Inflammatory macrophage treated with lipopolysaccharide for 4 hours (primary cell): Measurements from ENCODE around the gene BRAT1.
"Not testable (repeated sequence)": the region's sequence is repeated elsewhere in the genome, so short reads cannot be mapped to it uniquely, and the experiment has no call there.

Experiments
- DNase-seq: peaks from one replicate; pipeline ENCODE4 v3.0.0-alpha.2; 2020

Gene BRAT1

DNA sequence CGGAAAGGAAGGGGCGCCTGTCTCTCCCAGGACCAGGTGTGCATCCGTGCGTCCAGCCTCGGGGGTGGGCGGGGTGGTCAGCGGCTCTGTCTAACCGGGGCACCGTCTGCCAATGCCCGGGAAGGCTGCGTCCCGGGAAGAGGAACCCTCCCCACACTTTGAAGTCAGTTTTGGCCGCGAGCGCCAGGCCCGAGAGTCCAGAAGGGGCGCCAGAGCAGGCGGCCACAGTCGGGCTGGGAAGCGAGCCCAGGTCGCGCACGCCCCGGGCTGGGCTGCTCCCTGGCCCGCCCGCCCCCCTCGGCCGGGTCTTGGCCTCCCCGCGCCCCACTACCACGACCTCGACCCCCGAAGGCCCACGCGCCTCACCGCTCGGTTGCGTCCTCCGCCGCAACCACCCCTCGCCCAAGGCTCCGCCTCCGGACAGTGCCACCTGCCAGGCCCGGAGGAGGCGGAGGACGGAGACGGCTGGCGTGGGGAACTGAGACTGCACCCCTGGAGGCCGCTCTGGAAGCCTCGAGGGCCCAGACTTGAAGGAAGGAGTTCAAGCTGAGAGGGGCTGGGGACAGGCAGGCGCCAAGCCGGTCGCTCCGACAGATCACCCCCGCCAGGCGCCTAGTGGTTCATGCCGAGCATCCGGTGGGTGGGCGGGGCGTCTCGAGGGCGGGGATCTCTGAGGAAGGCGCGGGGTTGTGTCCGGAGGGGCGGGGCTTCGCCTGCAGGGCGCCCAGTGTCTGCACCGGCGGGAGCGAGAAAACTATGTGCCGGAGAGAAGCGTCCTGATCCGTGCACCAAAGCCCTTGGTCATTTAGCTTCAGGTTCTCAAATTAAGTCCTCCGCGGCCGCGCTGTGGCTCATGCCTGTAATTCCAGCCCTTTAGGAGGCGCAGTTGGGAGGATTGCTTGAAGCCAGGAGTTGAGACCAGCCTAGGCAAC, at the start of gene BRAT1:
Gene BRAT1 (minus strand): TSS at position 404 of the 932 bp plus-strand sequence. CDS start 1,093 bp downstream, outside the sequence.
- peak; percentile 91 for DNase-seq

DNA sequence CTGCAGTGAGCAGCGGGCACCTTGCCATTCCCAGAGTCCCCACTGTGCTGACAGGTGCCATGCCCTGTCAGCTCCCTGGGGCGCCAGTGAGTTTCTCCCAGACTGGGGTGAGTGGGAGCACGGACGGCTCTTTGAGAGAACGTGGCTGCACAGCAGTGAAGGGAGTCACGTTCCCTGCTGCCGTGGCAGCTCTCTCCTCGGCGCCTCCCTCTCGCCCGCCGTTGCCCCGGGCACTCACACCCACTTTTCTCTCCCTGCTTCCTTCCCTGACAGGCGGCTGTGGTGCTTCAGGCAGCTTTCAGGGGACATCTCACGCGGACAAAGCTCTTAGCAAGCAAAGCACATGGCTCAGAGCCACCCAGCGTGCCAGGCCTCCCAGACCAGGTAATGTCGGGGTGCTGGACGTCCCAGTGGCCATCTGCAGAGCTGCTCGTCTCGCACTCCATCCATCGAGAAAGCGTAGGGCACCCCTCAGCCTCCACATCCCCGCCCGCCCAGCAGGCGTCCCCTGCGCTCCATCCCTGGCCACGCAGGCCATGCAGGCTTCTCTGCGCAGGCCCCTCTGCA, 49.4 kb upstream of the BRAT1 start:
- DNase-seq = no peak

DNA sequence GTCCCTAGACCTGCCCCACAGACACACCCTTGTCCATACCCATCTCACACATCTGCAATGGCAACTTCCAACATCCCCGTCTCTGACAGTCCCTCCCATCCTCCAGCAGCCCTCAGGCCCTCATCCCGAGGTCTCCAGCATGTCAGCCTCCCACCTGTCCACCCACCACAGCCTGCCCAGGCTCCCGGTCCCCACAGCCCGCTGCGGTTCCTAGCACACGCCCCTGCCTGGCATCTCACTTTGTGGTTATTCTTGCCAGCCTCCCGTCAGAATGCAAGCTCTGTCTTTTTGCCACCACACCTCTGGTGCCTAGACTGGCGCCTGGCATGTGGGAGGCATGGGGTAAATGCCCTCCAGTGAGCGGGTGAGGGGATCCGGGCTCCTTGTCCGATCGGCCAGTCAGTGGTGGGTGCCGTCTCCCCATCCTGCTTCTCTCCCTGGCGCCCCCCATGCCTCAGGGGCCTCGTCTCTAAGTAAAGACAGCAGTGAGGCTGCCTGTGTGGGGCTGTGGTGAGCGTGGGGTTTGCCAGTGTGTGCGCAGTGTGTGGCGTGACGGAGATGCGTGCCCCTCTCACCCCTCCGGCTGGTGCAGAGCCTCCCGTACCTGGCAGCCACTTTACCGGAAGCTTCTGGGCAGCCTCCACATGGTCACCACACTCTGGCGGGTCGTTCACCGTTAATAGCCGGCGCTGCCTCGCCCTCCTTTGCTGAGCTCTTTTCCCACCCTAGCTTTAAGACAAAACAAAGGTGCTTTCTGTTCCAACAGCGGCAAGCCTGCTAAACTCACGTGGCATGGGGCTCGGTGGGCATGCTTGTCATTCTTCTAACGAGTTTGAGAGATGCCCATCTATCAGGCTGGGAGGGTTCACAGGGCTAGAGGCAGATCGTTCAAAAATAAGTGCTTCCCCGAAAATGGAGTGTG, 48.0 kb upstream of the BRAT1 start:
- no peak for DNase-seq

DNA sequence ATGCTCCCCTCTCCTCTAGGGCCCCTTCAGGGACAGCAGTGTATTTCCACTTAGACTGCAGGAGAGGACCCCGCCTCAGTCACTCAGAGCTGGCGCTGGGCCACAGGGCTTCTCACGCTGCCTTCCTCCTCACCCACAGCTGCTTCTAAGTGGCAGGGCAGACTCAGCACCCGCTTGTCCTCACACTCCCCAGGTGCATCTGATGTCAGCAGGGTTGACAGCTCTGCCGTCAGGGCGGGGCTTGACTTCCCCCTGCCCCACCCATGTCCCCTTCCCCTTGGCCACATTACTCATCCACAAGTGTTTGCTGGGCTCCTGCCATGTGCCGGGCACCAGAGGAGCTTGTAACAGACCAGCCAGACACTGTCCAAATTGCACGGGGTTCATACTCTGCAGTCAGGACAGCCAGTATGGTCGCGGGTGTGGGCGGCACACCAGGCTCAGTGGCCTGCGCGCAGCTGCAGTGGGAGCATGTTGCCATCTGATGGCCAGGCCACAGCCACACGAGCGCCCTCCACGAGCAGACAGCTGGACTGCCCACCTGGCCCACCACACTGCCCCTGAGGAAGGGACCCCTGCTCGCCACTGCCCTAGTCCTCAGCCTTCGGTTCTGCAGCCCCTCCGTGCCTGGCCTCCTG, 47.2 kb upstream of the BRAT1 start:
- DNase-seq = no peak

DNA sequence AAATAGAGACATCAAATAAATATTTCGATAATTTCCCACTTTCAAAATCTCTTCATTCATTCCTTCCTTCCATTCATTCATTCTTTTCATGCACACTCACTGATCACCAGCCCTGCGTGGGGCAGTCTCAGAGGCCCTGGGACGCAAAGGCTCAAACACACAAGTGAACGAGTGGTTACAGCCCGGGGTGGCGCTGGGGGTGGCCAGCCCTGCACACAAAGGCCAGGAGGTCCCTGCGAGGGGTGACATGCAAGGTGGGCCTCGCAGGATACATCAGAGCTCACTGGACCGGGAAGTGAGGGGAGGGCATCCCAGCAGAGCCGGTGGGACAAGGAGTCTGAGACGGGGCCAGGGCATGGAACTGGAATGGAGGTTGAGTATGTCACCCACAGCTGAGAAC, 46.6 kb upstream of the BRAT1 start:
- DNase-seq = no peak

DNA sequence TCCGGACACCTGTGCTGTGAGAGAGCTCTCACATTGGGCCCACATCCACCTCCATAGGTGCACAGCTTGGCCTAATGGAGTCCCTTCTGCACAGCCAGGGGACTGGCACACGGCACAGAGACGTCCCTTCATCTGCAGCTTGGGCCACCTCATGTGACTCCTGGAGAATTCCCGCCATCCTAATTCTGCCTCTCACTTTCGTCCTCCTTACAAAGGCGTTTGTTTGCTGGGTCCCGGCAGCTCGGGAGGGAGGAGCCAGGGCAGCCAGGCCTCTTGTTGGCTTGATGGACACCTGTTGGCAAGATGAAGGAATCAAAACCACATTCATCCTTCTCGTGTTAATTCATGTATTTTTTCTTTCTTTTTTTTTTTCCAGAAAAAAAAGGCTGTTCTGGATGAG, 45.7 kb upstream of the BRAT1 start:
- DNase-seq = no peak

DNA sequence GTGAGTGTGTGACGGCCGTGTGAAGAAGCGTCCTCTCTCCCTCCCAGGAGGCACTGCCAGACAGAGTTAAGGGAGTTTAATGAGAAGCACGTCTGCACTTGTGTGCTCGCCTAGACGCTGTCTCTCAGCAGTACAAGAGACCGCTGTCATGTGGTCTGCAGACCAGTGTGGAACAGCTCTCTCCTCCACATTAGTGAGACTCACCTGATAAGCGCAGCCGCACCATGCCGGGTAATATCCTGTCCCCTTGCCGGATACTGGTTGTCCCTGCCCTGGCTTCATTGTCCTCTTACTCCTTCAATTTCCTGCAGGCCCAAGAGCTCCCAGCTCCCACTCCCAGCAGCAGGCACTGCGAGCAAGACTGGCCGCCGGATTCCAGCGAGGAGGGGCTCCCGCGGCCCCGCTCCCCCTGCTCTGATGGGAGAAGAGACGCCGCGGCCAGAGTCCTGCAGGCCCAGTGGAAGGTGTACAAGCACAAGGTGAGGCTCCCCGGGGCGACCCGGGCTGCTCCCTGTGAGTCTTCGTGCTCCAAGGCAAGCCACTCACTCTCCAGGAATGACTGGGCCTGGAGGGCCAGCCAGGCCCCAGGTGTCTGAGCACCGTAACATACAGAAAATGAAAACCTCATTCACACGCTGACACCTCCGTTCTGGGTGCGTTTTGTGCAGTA, 43.0 kb upstream of the BRAT1 start:
- no peak for DNase-seq

DNA sequence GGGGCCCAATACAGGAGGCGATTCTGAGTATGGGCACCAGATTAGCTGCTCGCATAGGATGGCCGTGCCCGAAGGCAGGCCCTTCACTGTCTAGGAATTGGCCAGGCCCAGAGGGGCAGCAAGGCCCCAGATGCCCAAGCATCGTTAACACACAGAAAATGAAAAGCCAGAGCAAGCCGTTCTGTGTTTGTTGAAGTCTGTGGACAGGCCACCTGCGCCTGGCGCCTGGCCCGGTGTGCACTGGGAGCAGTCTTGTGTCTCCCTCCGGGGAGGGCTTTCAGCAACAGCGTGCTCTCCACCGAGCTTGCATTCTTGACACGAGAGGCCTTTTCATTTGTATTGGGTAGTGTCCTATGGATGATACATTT, 41.9 kb upstream of the BRAT1 start:
- DNase-seq = no peak

DNA sequence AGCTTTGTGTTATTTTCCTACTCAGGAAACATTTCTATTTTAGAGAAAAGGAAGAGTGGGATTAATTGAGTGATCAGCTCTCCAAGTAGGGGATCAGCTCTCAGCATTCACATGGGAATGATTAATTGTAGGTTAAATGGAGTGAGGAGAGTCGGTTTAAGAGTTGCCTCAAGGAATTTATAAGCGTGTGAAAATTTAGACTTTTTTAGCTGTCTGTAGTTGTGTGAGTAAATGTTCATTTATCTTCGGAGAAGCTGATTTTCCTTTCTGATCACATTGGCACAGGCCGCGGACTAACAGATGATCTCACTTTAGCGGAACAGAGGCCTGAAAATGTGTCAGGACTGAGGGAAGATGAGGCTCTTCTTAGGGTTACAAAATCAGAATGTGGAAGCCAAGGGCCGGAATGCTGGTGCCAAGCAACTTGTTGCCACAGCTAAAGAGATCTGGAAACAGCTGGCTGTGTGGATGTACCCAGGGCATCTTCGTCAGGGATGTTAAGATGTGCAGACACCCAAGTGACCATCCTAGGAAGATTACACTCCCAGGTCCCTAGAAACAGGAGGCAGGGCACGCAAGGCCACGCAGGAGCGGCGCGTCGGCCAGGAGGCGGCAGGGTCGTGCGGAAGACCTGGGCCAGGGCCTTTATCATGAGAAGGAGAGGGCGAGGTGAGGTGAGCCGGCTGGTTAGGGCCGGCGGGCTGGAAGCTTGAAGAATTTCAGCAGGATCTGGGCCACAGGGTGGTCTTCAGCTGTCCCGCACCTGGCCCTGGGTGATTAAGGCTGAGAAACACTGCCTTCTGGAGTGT, 41.3 kb upstream of the BRAT1 start:
- DNase-seq = no peak

DNA sequence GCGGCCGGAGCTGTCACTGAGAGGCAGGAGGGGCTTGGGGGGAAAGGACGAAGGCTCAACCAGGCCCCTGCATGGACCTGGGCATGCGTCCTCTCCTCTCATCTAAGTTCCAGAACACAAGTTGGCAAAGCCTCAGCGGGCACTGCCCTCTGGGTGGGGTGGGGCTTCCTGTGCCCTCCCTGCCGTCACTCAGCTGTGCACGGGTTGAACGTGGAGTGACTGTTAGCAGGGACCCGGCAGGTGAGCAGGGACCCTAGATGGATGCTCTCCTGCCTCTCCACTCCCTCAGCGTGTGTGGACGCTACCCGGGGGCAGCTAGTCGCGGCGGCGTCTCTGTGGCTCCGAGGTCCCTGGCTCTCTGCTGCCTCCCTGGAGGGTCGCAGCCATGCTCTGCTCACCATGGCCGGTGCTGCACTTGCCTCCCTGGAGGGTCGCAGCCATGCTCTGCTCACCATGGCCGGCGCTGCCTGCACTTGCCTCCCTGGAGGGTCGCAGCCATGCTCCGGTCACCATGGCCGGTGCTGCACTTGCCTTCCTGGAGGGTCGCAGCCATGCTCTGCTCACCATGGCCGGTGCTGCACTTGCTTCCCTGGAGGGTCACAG, 40.0 kb upstream of the BRAT1 start:
- no peak for DNase-seq

DNA sequence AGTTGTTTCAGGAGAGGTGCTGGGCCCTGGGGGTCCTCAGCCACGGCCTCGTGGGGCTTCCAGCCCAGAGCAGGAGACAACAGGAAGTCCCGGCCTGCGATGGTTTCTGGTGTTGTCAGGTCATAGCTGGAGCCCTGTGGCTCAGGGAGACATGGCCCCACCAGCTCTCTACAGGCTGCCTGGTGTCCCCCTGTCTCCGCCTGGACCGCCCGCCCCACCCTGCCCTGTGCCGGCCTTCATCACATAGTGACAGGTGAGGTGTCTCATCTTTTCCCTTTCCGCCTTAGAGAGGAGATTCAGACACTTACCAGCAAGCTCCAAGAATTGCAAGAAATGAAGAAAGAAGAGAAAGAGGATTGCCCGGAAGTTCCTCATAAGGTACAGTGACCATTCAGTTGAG, 39.3 kb upstream of the BRAT1 start:
- no peak for DNase-seq

DNA sequence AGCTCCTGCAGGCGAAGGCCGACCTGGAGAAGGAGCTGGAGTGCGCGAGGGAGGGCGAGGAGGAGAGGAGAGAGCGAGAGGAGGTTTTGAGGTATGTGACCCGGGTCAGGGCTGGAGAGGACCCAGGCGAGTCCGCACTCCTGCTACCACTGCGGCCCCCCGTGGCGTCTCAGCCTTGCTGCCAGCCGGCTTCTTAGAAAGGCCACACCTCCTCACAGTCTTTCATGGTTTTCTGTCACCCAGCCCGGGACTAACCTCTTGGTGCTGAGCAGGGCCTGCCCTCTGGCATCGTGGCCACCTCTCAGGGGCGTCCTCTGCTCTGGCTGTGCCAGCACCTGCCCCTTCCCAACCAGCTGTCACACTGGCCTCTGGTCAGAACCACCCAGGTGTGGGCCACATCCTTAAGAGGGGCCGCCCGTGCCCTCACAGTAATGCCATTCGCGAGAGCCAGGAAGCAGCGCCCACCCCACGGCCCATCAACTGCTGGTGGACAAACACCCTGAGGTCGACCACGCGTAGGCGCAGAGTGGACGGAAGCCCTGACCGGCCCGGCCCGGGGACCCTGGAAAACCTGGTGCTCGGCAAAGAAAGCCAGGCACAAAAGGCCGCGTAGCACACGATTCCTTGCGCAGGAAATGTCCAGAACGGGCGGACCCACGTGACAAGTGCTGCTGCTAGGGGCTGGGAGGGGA, 37.9 kb upstream of the BRAT1 start:
- no peak for DNase-seq

DNA sequence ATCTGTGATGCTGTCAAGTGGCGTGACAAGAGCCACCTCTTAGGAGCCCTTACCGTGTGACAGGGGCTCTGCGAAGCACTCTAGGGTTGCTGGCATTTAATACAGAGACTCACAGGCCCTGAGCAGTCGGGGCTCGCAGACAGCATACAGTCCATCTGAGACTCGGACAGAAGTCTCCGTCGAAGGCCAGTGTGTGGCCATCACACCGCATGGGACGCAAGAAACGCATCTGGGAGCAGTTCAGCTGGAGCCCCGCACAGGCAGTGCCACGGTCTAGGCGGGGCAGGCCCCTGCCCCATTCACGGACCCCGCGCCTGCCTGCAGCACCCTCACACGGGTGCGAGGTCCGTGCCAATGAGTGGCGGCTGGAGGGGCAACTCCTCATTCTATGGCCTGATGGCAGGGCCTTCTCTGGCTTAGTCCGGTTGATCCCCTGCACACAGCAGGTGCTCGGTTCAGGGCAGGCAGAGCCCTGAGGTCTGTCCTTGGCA, 37.1 kb upstream of the BRAT1 start:
- no peak for DNase-seq

DNA sequence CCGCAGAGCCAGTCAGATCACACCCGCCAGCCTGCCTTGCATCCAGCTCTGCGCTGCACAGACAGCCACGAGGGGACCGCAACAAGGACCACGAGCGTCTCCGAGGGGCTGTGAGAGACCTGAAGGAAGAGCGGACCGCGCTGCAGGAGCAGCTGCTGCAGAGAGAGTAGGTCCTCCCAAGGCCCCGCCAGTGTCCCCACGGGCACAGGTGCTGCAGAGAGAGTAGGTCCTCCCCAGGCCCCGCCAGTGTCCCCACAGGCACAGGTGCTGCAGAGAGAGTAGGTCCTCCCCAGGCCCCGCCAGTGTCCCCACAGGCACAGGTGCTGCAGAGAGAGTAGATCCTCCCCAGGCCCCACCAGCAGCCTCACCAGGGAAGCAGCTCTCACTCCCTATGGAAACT, 34.6 kb upstream of the BRAT1 start:
- not testable (repeated sequence) for DNase-seq

DNA sequence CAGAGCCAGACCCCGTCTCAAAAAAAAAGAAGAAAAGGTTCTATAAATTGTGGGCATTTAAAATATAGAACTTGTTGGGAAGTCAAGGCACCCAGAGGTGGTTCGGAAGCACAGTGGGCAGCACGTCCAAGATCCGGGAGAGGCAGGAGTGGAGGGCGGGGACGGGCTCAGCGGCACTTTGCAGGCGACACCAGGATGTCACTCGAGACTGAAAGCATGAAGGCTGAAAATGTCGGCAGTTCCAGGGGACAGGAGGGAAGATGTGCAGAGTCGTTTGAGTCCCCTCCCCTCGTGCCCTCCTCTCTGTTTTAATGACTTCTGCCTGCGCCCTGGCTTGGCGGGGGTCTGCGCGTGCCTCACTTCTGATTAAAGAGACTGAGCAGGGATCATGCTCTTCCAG, 34.0 kb upstream of the BRAT1 start:
- DNase-seq = no peak

DNA sequence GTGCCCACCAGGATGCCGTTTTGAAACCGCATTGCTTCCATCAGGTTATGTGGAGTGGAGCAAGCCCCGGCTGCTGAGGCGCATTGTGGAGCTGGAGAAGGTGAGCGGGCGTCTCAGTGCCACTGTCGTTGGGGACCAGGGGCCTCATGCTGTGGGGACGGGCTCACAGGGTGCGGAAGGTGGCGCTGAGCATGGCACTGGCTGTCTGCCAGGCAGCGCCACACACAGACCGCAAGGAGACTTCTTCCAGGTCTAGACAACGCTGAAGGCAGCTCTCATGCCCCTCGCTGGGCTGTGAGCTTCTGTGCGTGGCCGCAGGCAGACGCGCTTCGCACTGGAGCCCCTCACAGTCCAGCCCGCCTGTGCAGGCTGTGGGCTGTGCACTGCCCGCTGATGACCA, 32.5 kb upstream of the BRAT1 start:
- no peak for DNase-seq

DNA sequence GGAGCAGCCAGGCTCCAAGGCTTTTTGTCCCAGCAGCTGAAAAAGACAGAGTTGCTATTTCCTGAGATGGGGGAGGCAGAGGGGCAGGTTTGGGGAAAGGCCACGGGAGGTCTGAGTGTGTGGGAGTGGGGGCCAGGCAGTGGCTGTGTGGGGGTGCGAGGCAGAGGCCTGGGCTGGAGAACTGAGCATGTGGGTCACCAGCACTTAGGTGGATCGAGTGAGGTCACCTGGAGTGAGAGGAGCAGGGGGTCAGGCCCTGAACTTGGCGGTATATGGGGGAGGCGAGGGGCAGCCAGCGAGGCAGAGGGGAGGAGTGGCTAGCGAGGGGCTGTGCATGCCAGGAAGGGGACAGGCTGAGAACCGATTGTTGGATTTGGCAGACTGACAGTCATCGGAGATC, 31.8 kb upstream of the BRAT1 start:
- no peak for DNase-seq

DNA sequence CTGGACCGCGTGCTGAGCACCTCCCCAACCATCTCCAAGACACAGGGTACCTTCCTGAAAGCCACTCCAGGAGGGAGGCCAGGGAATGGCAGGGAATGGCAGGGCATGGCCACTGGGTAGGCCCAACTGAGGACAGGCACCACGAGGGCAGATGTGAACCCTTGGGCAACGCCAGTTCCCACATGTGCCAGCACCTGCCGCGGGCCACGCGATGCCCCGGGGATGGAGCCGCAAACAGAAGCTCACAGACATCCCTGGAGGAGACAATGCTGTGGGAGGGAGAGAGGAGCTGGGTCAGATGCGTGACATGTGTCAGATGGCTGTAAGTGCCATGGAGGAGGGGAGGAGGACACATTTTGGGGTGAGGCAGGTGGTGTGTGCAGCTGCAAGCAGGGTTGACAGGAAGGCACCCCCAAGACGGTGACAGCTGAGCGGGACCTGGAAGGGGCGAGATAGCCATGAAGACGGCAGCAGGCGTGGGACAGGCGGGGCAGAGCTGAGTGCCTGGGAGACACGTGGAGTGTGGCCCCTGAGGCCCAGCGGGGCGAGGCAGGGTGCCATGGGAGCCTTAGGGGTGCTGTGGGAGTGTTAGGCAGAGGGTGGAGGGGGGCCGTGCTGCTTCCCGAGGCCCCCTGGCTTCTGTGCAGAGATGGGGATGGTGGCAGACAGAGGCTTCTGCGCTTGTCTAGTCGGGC, 31.1 kb upstream of the BRAT1 start:
- DNase-seq = no peak

DNA sequence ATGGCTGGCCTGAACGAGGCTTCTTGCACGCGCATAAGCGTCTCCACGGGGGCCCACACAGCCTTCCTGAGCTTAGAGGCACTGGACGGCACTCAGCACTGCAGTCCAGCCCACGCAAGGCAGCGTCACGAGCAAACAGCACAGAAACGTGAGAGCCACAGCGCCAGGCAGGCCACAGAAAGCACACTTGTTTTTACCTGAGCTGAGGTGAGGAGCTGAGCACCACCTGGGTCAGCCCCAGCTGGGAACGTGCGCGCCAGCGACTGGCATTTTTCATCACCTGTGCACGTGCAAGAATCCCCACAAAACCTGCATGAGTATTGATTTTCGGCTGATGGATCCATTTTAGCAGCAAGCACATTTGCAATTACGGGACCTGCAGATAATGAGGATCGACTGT, 30.1 kb upstream of the BRAT1 start:
- DNase-seq = no peak
